ENCODE data around the gene DRC3. TPM values are rescaled to one million over a fixed set of nuclear protein-coding genes. Genes with fewer than 3 reads are reported as not detected.

The DRC3 gene
- total RNA-seq, 1 donor from 2014 or later = 1.7 TPM

GRCh38 chr17:17999364-18000029 is 26.8 kb downstream of the DRC3 start:
- DNase-seq = no peak
- H3K27ac ChIP-seq (replicated peaks) = no peak overlapping the region
- no peak overlapping the region for H3K4me3 ChIP-seq
- H3K4me1 ChIP-seq = peaks cover 17% of the 10 kb centered on the region
- no peaks in the 10 kb centered on the region for H3K9me3 ChIP-seq (replicated peaks)
- no peaks in the 10 kb centered on the region for H3K36me3 ChIP-seq
- no peaks in the 10 kb centered on the region for H3K27me3 ChIP-seq (ENCODE audit: low read depth)
- intact Hi-C loops (cut with micrococcal nuclease) = no loop called here
- no peak for TF ChIP-seq CTCF (IDR thresholded peaks at IDR 0.05; ENCODE audit: borderline replicate concordance)

GRCh38 chr17:18000030-18000408 is 27.4 kb downstream of the DRC3 start:
- H3K27ac ChIP-seq (replicated peaks) = no peak overlapping the region
- H3K4me1 ChIP-seq = peaks cover 17% of the 10 kb centered on the region
- no peak overlapping the region for H3K4me3 ChIP-seq
- no peaks in the 10 kb centered on the region for H3K36me3 ChIP-seq
- no peaks in the 10 kb centered on the region for H3K27me3 ChIP-seq (ENCODE audit: low read depth)
- no peaks in the 10 kb centered on the region for H3K9me3 ChIP-seq (replicated peaks)
- intact Hi-C loops (cut with micrococcal nuclease) = no loop called here
- no peak for TF ChIP-seq CTCF (IDR thresholded peaks at IDR 0.05; ENCODE audit: borderline replicate concordance)
- no peak for DNase-seq

- intact Hi-C loops (cut with micrococcal nuclease) = no loop called here
Measured at GRCh38 chr17:18002171-18002570, 29.5 kb downstream of the DRC3 start.

GRCh38 chr17:18004345-18004744 is 31.7 kb downstream of the DRC3 start:
- Histone ChIP-seq H3K27ac (replicated peaks) (no peak overlapping the region), H3K4me1 (peaks cover 30% of the 10 kb centered on the region), H3K9me3 (replicated peaks) (no peaks in the 10 kb centered on the region), H3K36me3 (no peaks in the 10 kb centered on the region), H3K27me3 (ENCODE audit: low read depth) (no peaks in the 10 kb centered on the region), H3K4me3 (no peak overlapping the region)
- no peak for TF ChIP-seq CTCF (IDR thresholded peaks at IDR 0.05; ENCODE audit: borderline replicate concordance)
- no peak for DNase-seq
- intact Hi-C loops (cut with micrococcal nuclease) = no loop called here

More at GRCh38 chr17:18002171-18002570, 29.5 kb downstream of the DRC3 start:
- Histone ChIP-seq H3K27me3 (ENCODE audit: low read depth) (no peaks in the 10 kb centered on the region), H3K27ac (replicated peaks) (no peak overlapping the region), H3K9me3 (replicated peaks) (no peaks in the 10 kb centered on the region), H3K4me3 (no peak overlapping the region), H3K36me3 (no peaks in the 10 kb centered on the region), H3K4me1 (peaks cover 25% of the 10 kb centered on the region)
- no peak for DNase-seq
- no peak for TF ChIP-seq CTCF (IDR thresholded peaks at IDR 0.05; ENCODE audit: borderline replicate concordance)

- H3K27ac ChIP-seq (replicated peaks) = peak overlapping the region; percentile 67
Measured at GRCh38 chr17:18004884-18005305, 32.2 kb downstream of the DRC3 start.

More at GRCh38 chr17:18004884-18005305, 32.2 kb downstream of the DRC3 start:
- intact Hi-C loops (cut with micrococcal nuclease) = no loop called here
- DNase-seq = no peak
- Histone ChIP-seq H3K4me3 (no peak overlapping the region), H3K27me3 (ENCODE audit: low read depth) (no peaks in the 10 kb centered on the region), H3K4me1 (peaks cover 33% of the 10 kb centered on the region), H3K9me3 (replicated peaks) (no peaks in the 10 kb centered on the region), H3K36me3 (no peaks in the 10 kb centered on the region)
- TF ChIP-seq CTCF (IDR thresholded peaks at IDR 0.05; ENCODE audit: borderline replicate concordance) = peak; percentile 62

Measured in left ventricle myocardium inferior (tissue), 1 donor.